GM19193 (cell line): ENCODE results near the gene UBE2L5.

ENCODE experiments used
- POLR2A ChIP-seq: IDR thresholded peaks from 4 replicates; pipeline ENCODE4 v1.6.1; 2011; ENCODE audit not compliant: insufficient read depth, insufficient read length; ENCODE audit errors: extremely low read depth

UBE2L5 gene

GRCh38 chr13:30440910-30441703 lies 18.8 kb downstream of the UBE2L5 start:
- no peak for TF ChIP-seq POLR2A

- TF ChIP-seq POLR2A, result no peak
Measured at GRCh38 chr13:30442926-30443325, 20.6 kb downstream of the UBE2L5 start.

DNA sequence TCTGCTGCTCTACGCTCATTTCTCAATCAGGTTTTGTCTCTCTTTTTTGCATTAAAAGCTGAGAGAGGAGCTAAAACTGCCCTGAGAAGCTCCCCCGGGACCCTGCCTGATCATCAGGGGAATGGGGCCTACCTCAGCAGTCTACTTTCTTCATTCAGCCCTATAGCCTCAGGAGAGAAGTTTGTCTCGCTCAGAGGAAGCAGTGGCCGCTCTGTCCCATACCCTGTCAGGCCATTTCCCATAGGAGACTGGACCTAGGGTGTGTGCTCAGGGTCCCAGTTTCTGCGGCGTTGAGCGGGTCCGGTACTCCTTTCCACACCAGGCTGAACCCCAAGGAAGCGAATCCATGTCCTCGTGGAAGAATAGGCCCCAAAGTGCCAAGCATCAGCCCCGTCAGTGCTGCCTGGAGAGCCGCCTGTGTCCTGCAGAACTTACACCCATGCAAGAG lies 21.7 kb downstream of the UBE2L5 start:
- TF ChIP-seq POLR2A, result peak; percentile 30

DNA sequence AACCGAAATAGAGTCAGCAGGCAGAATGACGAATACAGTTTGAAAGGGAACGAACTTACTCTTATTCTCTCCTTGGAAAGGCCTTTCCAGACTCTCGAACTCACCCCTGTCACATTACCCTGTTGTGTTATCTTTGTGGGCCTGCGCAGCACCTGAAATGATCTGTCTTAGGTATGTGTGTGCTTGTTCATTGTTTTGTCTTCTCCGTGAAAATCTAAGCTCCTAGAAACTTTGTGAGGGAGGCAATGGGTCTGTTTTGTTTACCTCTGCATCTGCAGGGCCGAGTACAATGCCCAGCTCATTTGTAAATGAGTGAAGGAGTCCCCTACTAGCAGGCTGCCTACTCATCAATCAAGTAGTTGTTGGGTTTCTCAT lies 23.8 kb downstream of the UBE2L5 start:
- TF ChIP-seq POLR2A, result no peak

GRCh38 chr13:30448441-30448840 lies 26.1 kb downstream of the UBE2L5 start:
- no peak for TF ChIP-seq POLR2A

- TF ChIP-seq POLR2A, result no peak
Measured at GRCh38 chr13:30450066-30450465, 27.8 kb downstream of the UBE2L5 start.

- TF ChIP-seq POLR2A, result no peak
Measured at GRCh38 chr13:30453727-30454126, 31.4 kb downstream of the UBE2L5 start.

DNA sequence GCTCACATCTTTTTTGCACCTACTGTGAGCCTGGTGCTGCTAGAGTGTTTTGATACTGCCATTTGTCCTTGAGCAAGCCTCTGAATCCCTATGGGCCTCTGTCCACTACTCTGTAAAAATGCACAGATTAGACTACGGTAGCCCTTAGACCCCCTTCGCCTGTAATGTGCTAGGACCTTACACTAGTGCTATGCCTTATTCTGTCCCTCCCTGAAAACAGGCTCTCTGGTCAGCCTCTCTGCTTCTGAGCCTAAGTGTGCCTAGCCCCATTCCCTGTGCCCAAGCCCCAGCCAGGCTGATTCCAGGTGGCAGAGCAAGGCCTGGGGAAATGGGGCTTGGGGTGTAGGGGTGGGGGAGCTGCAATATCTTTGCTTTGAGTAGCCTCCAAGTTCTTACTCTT lies 32.7 kb downstream of the UBE2L5 start:
- TF ChIP-seq POLR2A, result no peak

GRCh38 chr13:30456290-30456689 lies 34.0 kb downstream of the UBE2L5 start:
- TF ChIP-seq POLR2A, result no peak

DNA sequence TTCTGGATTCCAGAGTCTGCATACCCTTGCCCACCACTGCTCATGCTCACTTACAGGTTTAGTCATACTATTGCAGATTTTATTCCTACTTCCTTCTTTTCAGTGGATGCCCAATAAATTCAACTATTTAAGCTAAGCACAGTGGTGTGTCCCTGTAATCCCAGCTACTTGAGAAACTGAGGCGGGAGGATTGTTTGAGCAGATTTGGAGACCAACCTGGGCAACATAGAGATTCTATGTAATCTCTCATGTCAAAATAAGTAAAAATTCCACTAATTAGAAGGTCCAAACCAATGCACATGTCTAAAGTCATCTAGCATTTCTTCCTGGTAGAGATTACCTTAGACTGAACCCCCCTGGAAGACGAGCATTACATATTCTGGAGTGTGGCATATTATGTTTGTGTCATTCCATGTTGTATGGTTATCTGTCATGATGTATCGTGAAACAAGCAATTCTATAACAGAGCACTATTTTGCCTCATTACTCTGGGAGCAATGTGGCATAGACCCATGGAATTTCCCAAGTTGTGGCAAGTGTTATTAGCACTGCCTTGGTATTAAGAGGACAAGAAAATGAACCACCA lies 35.1 kb downstream of the UBE2L5 start:
- TF ChIP-seq POLR2A, result peak; percentile 1

DNA sequence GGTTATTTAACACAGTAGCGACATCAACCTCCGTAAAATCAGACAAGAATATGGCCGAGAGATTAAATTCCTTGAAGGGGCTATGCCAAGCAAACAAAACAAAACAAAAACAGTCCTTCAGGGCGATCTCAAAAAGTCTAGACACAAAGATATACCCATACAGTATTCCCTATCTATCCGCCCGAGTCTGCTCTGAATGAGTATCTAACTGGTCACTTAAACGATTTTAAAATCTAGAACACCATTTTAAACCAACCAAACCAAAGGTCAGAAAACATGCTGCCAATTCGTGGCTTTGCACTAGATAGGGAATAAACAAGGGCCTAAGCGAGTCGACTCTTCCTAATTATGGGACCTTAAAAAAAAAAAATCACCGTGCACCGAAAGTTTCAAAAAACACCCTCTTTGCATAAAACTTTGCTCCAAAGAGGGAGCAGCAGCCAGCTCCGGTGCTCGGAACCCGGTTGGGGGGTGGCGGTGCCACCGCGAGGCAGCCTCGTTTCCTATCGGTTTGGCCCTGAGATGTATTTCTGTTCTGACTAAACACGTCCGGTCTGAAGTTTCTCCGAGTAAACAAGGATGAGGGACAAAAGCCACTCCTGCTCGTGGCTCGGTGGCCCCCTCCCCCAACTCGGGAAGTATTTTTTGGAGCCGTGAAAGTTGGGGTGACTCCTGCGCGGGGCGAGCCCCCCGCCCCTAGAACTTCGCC lies 41.6 kb downstream of the UBE2L5 start:
- TF ChIP-seq POLR2A, result no peak

GRCh38 chr13:30464496-30465342 lies 42.4 kb downstream of the UBE2L5 start:
- peak; percentile 71 for TF ChIP-seq POLR2A

GRCh38 chr13:30465343-30465592 lies 43.0 kb downstream of the UBE2L5 start:
- no peak for TF ChIP-seq POLR2A

DNA sequence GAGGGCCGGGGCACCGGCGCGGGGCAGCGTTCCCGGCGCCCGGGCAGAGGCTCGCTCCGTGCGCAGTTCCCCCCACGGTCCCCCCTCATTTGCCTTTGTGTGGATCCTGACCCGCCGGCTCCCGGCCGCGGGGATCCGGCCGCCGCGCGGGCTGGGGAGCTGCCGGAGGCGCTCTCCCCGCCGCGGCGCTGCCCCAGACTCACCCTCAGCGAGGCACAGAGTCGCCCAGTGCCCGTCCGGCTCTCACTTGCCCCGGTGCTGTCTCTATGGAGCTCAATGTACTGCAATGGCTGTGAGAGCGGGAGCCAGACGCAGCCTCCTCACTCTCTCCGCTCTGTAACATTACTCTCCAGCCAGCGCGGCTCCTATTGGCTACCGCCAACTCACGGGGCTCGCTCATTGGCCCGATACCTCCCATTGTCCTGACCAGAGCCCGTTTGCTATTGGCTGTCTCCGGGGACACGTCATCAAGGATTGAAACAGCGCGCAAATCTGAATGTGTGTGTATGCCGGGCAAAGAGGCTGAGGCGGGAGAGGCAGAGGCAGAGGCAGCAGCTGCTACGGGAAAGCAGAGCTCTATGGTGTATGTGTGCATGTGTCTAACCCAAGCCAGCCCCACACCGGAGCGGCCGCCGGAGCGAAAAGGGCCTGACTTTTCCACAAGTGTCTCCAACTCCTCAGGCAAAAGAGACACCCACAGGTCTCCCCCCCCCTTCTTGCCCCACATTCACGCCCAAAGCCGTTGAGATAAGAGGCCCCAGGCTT lies 43.5 kb downstream of the UBE2L5 start, which contains the start of gene HMGB1:
HMGB1 (minus strand) TSS at position 344 of the 765 bp plus-strand sequence. CDS start 2,256 bp downstream, outside the sequence.
- peak; percentile 93 for TF ChIP-seq POLR2A
